MV-4-11 (cell line): ENCODE measurements around the gene PAQR7.

Source experiments
- DNase-seq: peaks from one replicate; lab custom pipeline; 2025; lab: John Stamatoyannopoulos, UW

PAQR7 gene

DNA sequence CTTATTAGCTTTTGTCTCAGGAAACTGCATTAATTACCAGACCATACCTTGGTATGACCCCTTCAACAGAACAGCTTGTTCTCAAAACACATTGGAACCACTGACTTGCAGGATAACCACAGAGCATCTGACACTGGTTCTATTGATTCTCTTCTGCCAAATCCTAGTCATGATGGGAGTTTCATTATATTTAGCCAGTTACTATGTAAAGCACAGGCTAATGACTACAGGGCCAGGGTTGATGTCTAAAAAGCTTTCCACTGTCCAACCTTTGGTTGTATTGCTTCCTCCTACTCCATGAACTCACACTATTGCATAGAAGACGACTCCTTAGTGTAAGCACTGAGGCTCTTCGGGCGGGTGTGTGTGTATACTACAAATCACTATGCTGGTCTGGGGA is 27.0 kb upstream of the PAQR7 start:
- DNase-seq: no peak

DNA sequence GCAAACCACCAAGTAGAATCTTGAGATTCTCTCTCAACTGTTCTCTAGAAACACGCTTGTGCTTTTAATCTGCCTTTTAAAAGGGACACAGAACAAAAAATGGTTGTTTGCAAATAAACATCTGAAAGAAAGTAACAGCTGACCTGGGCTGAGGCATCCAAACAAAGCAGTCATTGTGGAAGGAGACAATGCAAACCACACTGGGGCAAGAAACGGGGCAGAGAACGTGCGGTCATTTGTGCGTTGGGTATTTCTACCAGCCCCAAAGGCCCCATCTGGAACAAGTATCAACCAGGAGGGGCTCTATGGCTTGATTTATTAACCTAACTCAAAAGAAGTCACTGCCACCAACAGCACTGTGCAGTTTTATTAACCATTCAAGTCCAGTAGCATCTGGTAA is 24.7 kb upstream of the PAQR7 start:
- DNase-seq: no peak

DNA sequence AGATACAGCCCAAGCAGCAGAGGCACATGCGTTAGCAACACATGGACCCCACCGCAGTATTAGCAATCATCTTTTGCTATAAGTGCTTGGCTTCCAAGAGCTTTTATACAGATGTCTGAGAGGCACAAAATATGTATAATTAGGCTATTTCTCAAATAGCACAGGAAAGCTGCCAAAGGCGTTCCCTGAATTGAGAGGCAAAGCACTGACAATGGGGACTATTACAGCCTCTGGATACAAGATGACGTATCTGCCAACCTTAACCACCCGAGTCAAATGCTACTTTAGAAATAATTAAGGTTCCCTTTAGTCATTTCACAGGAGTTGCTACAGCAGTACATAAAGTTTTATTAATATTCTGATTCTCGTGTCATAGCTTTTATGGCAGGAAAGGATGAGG is 24.3 kb upstream of the PAQR7 start:
- DNase-seq: no peak

DNA sequence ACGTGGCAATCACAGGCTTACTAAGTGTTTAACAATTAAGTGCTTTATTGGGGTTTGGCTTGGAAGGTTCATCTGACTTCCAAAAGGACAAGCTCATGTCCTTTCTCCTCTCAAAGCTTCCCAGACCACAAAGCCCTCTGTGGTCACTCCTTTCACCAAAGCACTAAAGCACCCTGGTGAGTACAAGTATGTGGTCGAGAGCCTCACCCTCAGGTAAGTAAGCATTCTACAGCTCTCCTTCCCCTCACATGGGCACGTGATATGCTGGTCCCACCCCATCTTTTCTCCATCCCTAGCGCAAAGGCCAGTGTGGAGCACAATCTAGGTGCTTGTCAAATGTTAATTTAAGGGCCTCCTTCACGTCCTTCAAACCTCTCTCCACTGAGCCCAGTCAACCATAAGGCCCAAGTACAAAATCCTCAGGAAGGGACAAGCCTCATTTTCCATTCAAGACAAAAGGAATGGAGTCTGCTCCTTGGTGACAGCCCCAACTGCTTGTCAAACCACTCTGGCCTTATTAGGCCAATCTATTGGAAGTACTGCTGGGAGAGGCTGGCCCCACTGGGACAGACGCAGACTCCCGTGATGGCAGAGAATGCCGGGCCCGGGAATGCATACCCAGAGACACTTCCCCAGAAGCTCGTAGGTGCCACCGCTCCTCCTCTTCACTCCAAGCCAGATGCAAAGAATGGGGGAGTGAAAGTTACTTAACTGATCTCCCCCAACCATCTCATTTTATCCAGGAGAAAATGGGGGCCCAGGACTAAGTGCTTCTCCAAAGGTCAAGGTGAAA is 22.9 kb upstream of the PAQR7 start:
- peak; percentile 15 for DNase-seq

DNA sequence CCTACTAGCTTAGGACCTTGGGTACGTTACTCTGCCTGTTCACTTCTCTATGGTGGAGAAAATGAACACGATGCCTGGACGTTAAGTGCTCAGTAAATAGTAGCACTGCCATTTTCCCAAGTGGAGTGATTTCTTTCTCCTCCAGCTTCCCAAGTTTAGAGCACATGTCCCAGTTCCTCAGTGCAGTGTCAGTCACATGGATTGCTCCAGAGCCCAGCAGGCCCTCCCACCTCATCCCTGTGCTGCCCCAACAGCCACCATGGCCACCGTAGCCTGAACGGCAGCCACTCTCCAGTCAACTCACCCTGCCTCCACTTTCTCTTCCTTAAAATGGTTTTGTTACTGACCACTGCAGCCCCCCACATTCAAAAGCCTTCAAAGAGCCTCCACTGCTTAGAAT is 22.2 kb upstream of the PAQR7 start:
- DNase-seq: no peak

DNA sequence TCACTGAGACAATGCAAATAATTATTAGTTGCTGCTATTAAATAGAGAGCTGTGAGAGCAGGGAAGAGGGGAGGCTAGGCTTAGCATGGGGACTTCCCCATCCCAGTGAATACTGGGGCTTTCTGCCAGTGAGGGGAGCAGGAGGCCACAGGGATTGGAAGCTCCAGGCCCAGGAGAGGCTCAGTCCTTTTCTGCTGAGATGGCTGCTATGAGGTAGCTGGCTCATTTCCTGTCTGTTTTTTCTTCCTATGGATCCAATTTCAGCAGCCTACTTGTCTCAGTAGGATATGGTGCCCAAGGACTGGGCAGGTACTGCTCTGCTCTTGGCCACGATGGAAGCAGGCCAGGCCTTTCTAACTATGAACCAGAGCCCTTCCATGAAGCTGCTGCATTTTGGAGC is 20.8 kb upstream of the PAQR7 start:
- no peak for DNase-seq

DNA sequence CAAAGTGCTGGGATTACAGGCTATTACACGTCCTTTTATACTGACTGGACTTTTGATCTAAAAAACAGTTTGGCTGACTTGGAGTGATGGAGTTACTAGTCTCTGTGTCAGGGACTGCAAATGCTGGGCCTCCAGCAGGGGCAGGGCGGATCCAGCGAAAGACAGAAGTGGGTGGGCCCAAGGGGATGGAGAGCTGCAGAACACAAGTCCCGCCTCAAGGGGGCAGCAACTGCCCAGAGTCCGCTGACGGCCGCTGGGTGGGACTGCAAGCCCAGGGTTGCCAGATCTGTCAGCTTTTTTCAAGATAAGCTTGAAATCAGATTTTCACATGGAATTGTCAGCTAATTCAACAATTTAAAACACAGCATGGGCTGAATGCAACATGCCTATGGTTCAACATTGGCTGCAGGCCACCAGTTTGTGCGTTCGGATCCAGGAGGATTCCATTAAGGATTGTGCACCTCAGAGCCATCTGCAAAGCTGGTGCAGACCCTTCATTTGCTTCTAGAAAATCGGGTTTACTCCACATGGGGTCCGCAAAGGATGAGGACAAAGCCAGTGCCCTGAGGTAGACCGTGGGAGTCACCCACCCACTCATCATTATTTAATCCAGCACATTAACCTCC is 20.0 kb upstream of the PAQR7 start:
- DNase-seq: peak; percentile 85

DNA sequence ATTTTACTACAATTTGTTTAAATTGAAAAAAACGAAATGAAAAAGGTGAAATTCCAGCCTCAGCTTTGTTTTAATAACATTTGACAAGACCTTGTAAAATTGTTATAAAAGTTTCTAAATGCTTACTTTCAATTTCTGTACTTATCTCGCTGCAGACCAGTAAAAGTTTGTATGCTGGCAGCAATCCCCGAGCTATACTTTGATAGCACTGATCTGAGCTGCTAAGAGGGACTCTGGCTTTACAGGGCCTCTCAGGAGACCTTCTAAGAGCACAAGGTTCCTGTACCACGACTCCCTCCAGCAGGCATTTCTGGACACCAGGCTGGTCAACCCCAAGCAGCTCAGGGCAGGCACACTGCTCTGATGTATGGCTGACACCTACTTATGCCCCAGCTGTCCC is 17.6 kb upstream of the PAQR7 start:
- no peak for DNase-seq

DNA sequence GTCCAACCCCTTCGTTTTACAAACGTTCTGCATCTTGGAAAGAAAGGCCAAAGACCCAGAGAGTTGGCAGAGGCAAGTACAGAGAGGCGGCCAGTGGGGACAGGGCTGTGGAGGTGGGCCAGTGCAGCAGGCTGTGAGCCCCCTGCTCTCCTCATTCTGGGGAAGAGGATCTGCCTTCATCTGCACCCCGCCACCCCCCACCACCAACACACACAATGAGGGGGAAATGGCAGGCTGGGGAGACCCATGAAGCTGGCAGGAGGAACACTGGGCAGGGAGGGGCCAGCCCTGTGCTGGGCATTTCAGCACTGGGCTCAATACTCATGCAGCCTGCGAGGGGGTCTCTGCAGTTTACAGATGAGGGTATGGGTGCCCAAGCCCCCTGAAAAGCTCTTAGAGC is 16.1 kb upstream of the PAQR7 start:
- DNase-seq: no peak

DNA sequence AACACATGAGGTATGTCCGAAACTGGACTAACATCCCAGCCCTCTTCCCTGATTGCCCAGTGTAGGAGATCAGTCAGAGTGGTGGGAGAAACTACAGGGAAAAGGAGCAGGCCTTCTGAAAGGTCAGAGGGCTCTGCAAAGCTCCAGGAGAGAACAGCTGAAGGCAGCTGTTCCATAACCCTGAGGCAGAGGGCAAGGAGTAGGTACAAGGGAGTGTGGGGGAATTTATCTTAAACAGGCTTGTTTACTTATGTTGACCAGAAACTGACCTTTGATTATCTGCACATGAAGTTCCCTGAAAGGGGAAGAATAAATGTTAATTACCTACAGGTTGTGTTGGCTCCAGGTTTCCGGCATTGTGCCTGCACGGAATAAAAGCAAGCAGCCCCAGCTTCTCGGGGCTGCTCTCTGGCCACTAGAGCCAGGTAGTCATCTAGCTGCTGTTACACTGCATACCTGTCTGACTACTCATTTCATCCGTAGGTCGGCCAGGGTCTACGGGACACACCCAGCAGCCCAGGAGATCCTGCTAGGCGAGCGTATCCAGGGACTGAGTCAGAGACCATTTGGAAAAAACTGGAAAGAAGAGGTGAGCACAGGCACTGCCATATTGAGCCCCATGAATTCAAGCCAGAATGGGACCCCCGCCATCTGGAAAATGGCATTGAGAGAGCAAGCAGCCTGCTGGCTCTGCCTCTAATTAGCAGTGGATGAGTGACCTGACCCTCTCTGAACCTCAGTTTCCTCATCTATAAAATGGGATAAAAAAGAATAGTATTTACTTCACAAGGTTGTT is 14.9 kb upstream of the PAQR7 start:
- no peak for DNase-seq

DNA sequence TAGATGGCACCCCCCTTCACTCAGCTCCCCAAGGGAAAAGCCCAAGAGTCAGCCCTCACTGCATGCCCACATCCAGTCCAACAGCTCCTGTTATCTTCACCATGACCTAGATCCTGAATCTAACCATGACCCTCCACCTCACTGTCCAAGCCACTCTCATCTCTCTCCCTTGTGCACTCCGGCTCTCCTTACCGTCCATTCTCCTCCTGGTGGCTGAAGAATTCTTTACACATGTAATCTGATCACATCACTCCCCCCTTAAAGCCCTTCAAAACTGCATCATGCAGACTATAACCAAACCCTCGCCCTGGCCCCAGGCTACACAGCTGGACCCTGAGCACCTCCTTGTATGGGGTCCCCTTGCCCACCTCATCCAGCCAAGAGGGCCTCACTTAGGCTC is 14.0 kb upstream of the PAQR7 start:
- DNase-seq: no peak

DNA sequence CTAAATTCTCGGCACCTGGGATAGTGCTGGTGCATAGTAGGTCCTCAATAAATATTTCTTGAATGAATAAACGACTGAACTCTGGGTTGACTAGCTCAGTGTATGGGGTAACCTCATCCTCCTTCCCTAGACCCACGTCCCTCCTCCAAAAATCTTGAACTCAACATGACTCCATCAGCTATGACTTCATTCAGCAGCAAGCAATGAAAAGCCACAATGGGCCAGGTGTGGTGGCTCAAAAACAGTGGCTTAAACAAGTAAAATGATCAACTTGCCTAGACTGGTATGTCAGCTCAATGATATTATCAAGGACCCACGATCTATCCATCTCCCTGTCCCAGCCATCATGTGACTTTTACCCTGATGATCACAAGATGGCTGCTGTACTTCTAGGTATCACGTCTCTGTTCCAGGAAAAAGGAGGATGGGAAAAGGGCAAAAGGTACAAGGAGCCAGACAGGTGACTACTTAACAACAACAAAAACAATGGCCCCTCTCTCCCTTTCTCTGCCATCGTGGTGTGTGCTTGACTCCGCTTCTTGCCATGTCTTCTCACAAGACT is 13.0 kb upstream of the PAQR7 start:
- DNase-seq: no peak

DNA sequence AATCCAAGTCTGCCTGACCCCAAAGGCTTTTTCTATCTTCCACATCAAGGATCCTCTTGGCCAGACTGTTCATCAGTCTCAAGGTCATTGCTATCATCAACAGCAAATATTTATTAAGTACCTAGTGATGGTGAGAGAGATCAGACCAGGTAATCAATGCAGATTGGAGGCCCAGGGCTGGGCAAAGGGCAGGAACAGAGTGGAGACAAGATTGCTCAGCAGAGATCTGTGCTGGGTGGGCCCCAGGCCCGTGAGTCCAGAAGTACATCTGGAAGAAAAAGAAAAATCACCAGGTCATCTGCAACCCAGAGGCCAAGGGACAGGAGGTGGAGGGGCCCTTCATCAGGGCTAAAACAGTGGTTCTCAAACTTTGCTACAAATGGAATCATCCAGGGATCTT is 10.1 kb upstream of the PAQR7 start:
- DNase-seq: no peak

DNA sequence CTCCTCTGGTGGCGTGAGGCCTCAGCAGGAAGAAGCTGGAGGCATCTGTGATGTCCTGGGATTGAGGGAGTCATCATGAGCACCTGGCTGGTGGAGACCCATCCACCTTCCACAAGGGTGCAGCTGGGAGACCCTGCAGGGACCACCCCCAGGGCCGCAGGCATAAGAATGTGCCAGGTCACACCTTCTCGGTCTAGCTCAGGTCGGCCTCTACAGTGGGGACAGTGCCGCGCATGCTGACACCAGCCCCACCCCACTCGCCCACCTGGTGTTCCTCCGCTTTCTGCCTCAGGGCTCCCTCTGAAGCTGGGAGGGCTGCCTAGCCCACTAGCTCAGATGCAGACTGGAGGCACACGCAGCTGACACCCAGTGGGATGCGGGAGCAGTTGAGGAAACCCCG is 5.8 kb upstream of the PAQR7 start:
- no peak for DNase-seq

DNA sequence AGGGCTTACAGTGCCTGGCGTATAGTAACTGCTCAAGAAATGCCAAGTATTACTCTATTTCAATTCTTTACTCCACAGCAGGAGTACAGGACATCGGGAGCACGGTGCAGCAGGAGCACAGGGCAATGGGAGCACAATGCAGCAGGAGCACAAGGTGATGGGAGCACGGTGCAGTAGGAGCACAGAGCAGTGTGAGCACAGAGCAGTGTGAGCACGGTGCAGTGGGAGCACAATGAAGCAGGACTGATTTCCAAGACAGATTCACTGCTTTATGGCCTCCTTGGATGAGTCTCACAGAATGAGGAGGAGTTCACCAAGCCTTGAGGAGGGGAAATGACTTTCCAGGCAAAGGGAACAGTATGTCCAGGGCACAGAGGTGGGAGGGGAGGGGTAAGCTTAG is 5.0 kb upstream of the PAQR7 start:
- no peak for DNase-seq

DNA sequence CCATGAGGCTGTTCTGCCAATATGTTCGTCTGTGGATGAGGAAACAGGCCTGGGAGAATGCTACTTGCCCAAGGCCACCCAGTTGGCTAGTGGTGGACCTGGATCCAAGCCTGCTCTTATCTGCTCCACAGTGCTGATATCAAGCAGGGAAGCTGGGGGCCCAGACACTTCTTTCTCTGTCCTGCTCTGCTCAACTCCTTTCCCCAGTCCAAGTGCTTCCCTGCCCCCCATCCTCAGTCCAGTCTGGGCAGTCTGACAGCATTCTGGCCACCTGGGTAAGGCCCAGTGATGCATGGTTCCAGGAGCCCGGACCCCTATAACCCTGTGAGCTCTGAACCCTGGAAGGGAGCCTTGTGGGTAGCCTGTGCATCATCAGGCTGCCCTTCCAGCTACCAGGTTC is 4.2 kb upstream of the PAQR7 start:
- DNase-seq: no peak

DNA sequence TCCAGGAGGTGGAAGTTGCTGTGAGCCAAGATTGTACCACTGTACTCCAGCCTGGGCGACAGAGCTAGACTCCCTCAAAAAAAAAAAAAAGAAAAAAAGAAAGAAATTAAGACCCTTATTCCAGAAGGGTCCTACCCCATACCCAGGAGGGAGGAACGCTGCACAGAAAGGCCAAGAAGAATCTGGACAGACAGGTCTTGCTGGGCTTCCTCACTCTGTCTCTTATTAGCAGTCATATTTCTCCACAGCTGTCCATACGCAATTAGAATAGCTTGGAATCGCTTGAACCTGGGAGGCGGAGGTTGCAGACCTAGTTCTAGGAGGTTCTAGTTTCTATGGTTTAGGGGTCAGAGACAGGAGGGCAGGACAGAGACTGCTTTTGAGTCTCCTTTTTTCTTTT is 3.2 kb upstream of the PAQR7 start:
- DNase-seq: no peak

DNA sequence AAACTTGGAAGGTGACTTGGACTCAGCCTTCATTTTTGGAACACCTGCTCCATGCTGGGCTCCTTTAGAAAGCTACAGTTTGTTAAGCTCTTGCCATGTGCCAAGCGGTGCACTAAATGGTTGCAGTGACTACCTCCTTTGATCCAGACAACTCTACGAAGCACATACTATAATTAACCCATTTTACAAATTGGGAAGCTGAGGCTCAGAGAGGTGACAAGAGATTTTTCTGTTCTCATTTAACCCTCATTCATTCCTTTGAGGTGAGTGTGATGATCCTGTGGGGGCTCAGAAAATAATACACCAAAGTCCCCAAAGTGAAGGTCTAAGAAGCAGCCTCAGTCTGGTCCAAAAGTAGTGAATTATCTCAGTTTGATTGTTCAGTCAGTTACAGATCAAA is 1.6 kb upstream of the PAQR7 start:
- no peak for DNase-seq

DNA sequence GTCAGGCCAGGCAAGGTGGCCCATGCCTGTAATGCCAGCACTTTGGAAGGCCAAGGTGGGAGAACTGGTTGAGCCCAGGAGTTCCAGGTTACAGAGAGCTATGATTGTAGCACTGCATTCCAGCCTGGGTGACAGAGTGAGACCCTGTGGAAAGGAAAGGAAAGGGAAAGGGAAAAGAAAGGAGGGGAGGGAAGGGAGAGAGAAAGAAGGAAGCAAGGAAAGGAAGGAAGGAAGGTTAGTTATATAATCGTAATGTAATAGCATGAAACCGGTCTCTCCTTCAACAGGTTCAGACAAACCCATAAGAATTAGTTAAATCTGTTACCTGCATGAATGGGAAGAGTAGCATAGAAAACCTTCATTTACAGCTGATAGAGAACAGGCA is 1.2 kb upstream of the PAQR7 start:
- no peak for DNase-seq

DNA sequence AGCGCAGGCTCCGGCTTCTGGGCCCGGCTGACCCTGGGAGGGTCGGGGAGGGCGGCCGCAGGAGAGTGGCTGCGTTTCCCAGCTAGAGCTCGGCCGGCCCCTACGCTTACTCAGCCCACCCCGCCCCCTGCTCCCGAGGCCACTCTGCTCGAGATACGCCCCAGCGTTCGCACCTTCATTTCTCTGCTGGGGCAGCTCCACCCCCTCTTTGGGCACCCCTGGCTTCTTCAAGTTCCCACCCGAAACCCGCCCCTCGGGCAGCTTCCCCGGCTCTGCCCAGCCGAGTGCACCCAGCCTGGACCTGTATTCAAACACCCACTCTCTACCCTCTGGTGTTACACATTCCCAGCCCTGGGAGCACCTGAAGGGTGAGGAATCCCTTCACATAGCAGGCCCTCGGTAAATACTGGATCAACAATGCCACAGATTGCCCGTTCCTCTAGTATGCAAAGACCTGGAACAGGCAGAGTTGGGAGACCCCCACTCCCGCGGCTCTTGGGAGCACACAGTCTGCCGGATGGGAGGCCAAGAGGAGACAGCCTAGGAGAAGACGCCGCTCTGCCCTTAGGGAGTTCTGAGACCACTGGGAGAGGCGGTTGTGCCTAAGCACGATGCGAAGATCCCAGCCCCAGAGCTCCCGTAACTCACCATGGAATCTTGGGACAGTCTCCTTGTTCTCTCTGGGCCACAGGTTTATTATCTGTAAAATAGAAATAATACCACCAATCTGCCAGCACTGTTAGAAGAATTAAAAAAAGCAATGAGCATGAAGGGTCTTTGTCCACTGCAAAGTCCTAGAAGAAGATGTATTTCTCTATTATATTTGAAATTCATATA is 566 bp upstream of the PAQR7 start:
- DNase-seq: no peak

DNA sequence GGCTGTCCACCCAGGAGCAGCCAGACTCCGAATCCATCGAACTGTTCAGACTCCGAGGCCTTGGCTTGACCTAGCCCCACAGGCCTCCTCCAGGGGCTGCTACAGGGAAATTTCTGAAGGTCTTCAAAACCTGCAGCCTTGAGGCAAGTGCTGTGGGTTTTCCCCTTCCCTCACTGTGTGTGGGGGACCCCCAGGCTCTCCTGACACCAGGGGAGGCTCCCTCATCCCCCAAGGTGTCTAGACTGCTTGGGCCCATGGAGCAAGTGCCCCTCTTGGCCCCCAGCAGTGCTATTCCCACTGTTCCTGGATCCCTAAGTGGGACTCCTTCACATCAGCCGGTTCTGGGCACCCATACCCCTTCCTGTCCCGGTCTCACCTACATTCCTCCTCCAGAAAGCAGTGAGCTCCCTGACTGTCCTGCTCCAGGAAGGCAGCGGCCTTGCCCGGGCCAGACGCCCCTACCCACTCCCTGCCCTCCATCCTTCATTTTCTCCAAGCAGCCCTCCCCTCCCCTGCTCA is 814 bp downstream of the PAQR7 start:
- no peak for DNase-seq

DNA sequence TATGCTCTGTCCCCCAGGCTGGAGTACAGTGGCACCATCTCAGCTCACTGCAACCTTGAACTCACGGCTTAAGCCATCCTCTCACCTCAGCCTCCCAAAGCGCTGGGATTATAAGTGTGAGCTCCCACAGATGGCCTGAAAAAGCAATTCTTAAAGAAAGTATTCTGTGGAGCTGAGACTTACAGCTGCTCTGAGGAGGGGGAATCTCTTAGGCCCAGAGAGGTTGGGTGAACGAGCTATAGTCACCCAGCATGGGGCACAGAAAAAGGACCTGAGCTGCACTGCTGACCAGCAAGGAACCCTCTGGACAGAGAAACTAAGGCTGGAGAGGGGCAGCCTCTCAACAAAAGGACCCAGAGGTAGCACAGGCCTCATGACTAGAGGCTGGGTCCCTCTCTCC is 1.3 kb downstream of the PAQR7 start:
- DNase-seq: no peak
